Activated naive CD8-positive, alpha-beta T cell (primary cell): ENCODE data around the gene NTN3.

Experiments used
- H3K27ac Mint-ChIP-seq: one replicate; pipeline ENCODE4 v1.8.0; 2021; ENCODE audit warnings: mixed read lengths
- H3K27me3 Mint-ChIP-seq: one replicate; pipeline ENCODE4 v1.8.0; 2021; ENCODE audit warnings: mixed read lengths
- H3K36me3 Mint-ChIP-seq: one replicate; pipeline ENCODE4 v1.8.0; 2021; ENCODE audit warnings: mixed read lengths
- H3K4me1 Mint-ChIP-seq: one replicate; pipeline ENCODE4 v1.8.0; 2021; ENCODE audit warnings: low read depth, mixed read lengths
- H3K4me3 Mint-ChIP-seq: one replicate; pipeline ENCODE4 v1.8.0; 2021; ENCODE audit warnings: mild to moderate bottlenecking, mixed read lengths
- H3K9me3 Mint-ChIP-seq: one replicate; pipeline ENCODE4 v1.8.0; 2021; ENCODE audit warnings: low read depth, mixed read lengths

NTN3 gene

GRCh38 chr16:2499454-2499853 is 28.4 kb downstream of the NTN3 start:
- H3K4me1 Mint-ChIP-seq: no peaks in the 10 kb centered on the region
- H3K36me3 Mint-ChIP-seq: no peaks in the 10 kb centered on the region
- no peaks in the 10 kb centered on the region for H3K9me3 Mint-ChIP-seq
- H3K27ac Mint-ChIP-seq: no peak overlapping the region
- H3K4me3 Mint-ChIP-seq: no peak overlapping the region
- no peaks in the 10 kb centered on the region for H3K27me3 Mint-ChIP-seq

- Mint-ChIP-seq H3K4me3 (no peak overlapping the region), H3K27me3 (no peaks in the 10 kb centered on the region), H3K36me3 (no peaks in the 10 kb centered on the region), H3K4me1 (no peaks in the 10 kb centered on the region), H3K27ac (no peak overlapping the region), H3K9me3 (no peaks in the 10 kb centered on the region)
Measured at GRCh38 chr16:2499890-2500429, 28.9 kb downstream of the NTN3 start.

- H3K27me3 Mint-ChIP-seq: no peaks in the 10 kb centered on the region
- no peak overlapping the region for H3K4me3 Mint-ChIP-seq
- H3K9me3 Mint-ChIP-seq: no peaks in the 10 kb centered on the region
- no peaks in the 10 kb centered on the region for H3K36me3 Mint-ChIP-seq
- no peak overlapping the region for H3K27ac Mint-ChIP-seq
- H3K4me1 Mint-ChIP-seq: no peaks in the 10 kb centered on the region
Measured at GRCh38 chr16:2500430-2500917, 29.4 kb downstream of the NTN3 start.

- Mint-ChIP-seq H3K4me3 (no peak overlapping the region), H3K27me3 (no peaks in the 10 kb centered on the region), H3K9me3 (no peaks in the 10 kb centered on the region), H3K4me1 (no peaks in the 10 kb centered on the region), H3K36me3 (no peaks in the 10 kb centered on the region), H3K27ac (no peak overlapping the region)
Measured at GRCh38 chr16:2500918-2501750, 30.0 kb downstream of the NTN3 start.

- Mint-ChIP-seq H3K9me3 (no peaks in the 10 kb centered on the region), H3K4me3 (no peak overlapping the region), H3K27ac (no peak overlapping the region), H3K27me3 (no peaks in the 10 kb centered on the region), H3K36me3 (no peaks in the 10 kb centered on the region), H3K4me1 (no peaks in the 10 kb centered on the region)
Measured at GRCh38 chr16:2501946-2502895, 31.1 kb downstream of the NTN3 start.

- Mint-ChIP-seq H3K27ac (no peak overlapping the region), H3K9me3 (no peaks in the 10 kb centered on the region), H3K36me3 (no peaks in the 10 kb centered on the region), H3K4me1 (no peaks in the 10 kb centered on the region), H3K4me3 (no peak overlapping the region), H3K27me3 (no peaks in the 10 kb centered on the region)
Measured at GRCh38 chr16:2505695-2506094, 34.6 kb downstream of the NTN3 start.

- no peak overlapping the region for H3K4me3 Mint-ChIP-seq
- H3K27ac Mint-ChIP-seq: no peak overlapping the region
- H3K36me3 Mint-ChIP-seq: no peaks in the 10 kb centered on the region
- no peaks in the 10 kb centered on the region for H3K4me1 Mint-ChIP-seq
- no peaks in the 10 kb centered on the region for H3K27me3 Mint-ChIP-seq
- H3K9me3 Mint-ChIP-seq: no peaks in the 10 kb centered on the region
Measured at GRCh38 chr16:2507052-2507659, 36.1 kb downstream of the NTN3 start.

GRCh38 chr16:2507665-2508064 is 36.6 kb downstream of the NTN3 start:
- Mint-ChIP-seq H3K4me3 (no peak overlapping the region), H3K27ac (no peak overlapping the region), H3K36me3 (no peaks in the 10 kb centered on the region), H3K27me3 (no peaks in the 10 kb centered on the region), H3K4me1 (peaks cover 4% of the 10 kb centered on the region), H3K9me3 (no peaks in the 10 kb centered on the region)

- Mint-ChIP-seq H3K36me3 (no peaks in the 10 kb centered on the region), H3K4me3 (no peak overlapping the region), H3K27ac (no peak overlapping the region), H3K27me3 (no peaks in the 10 kb centered on the region), H3K4me1 (peaks cover 10% of the 10 kb centered on the region), H3K9me3 (no peaks in the 10 kb centered on the region)
Measured at GRCh38 chr16:2508722-2509400, 37.8 kb downstream of the NTN3 start.

GRCh38 chr16:2511128-2511800 is 40.2 kb downstream of the NTN3 start:
- no peak overlapping the region for H3K4me3 Mint-ChIP-seq
- H3K27ac Mint-ChIP-seq: no peak overlapping the region
- H3K27me3 Mint-ChIP-seq: no peaks in the 10 kb centered on the region
- H3K9me3 Mint-ChIP-seq: no peaks in the 10 kb centered on the region
- peaks cover 22% of the 10 kb centered on the region for H3K4me1 Mint-ChIP-seq
- H3K36me3 Mint-ChIP-seq: no peaks in the 10 kb centered on the region

- Mint-ChIP-seq H3K4me1 (peaks cover 31% of the 10 kb centered on the region), H3K4me3 (peak overlapping the region; percentile 79), H3K36me3 (no peaks in the 10 kb centered on the region), H3K9me3 (no peaks in the 10 kb centered on the region), H3K27me3 (no peaks in the 10 kb centered on the region), H3K27ac (peak overlapping the region; percentile 25)
Measured at GRCh38 chr16:2511996-2512734, 41.1 kb downstream of the NTN3 start.

- H3K27ac Mint-ChIP-seq: peak overlapping the region; percentile 87
- H3K4me3 Mint-ChIP-seq: peak overlapping the region; percentile 79
- H3K27me3 Mint-ChIP-seq: no peaks in the 10 kb centered on the region
- peaks cover 38% of the 10 kb centered on the region for H3K4me1 Mint-ChIP-seq
- H3K36me3 Mint-ChIP-seq: no peaks in the 10 kb centered on the region
- H3K9me3 Mint-ChIP-seq: no peaks in the 10 kb centered on the region
Measured at GRCh38 chr16:2512735-2513404, 41.8 kb downstream of the NTN3 start.
